ENCODE measurements around the gene SEPTIN5. TPM values are rescaled to one million over a fixed set of nuclear protein-coding genes. Genes with fewer than 3 reads are reported as not detected.
"Not testable (repeated sequence)": the region's sequence is repeated elsewhere in the genome, so short reads cannot be mapped to it uniquely, and the experiment has no call there.

Gene SEPTIN5
- polyA plus RNA-seq, 3 donors, result 28.1 to 37.6 (median 32.6) TPM

- no peak for DNase-seq (ENCODE audit: low read depth in 3 of 3, low spot score in 2 of 3)
These were observed 4.8 kb downstream of the SEPTIN5 start for GRCh38 chr22:19719050-19719482.

DNA sequence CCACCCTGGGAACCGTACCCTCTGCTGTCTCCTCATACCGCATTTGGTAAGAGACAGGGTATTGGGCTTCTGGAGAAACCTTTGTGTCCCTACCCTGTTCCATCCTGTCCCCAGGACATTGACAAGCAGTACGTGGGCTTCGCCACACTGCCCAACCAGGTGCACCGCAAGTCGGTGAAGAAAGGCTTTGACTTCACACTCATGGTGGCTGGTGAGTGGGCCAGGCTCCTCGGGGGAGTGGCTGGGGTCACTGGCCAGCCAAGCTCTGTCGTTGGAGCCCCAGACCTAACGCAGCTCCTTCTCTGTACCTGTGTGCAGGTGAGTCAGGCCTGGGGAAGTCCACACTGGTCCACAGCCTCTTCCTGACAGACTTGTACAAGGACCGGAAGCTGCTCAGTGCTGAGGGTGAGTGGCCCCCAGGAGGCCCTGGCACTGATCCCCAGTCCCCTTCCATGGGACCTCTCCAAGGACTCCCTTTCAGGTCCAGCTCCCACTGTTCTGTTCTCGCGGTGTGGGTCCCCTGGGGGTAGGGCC lies 5.3 kb downstream of the SEPTIN5 start:
- DNase-seq (ENCODE audit: low read depth in 3 of 3, low spot score in 2 of 3), result no peak

- no peak for DNase-seq (ENCODE audit: low read depth in 3 of 3, low spot score in 2 of 3)
These were observed 6.0 kb downstream of the SEPTIN5 start for GRCh38 chr22:19720150-19720827.

DNA sequence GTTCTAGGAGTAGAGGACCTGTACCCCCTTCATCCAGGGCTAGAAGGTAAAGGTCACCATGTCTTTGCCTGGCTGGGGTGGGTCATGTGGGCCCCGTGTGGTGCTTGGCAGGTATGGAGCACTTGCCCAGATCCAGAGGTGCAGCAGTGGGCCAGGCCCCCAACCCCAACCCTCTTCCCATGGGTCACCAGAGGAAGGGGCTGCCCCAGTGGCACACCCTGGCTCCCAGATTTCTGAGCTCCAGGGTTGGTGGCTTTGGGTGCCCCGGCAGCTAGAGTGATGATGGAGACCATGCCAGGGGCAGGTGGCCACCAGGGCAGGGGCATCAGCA lies 6.7 kb downstream of the SEPTIN5 start:
- DNase-seq (ENCODE audit: low read depth in 3 of 3, low spot score in 2 of 3), result no peak

DNA sequence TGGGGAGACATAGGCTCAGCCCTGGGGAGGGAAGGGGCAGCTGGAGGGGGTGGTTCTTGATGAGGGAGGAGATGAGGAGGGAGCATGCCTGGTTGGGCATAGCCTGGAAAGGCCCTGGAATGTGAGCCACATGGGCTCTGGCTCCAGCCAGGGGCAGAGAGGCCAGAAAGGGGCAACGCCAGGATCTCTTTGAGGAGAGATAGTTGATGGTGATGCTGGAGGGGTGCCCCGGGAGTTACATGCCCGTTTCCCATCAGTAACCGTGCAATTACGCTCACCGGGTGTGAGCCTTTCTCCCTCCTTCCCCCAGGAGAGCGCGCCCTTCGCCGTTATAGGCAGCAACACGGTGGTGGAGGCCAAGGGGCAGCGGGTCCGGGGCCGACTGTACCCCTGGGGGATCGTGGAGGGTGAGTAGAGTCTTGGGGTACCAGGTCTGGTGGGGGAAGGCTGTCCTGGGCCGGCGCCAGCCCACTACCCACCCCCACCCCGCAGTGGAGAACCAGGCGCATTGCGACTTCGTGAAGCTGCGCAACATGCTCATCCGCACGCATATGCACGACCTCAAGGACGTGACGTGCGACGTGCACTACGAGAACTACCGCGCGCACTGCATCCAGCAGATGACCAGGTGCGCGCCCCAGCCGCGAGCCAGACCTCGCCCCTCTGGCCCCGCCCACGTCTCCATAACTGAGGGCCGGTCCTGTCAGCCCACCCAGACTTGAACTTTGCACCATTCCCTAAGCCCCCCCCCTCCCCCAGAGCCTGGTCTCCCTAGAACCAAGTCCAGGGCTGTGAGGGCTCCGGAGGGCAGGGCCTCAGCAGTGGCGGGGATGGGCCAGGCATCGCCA lies 7.3 kb downstream of the SEPTIN5 start:
- no peak for DNase-seq (ENCODE audit: low read depth in 3 of 3, low spot score in 2 of 3)

DNA sequence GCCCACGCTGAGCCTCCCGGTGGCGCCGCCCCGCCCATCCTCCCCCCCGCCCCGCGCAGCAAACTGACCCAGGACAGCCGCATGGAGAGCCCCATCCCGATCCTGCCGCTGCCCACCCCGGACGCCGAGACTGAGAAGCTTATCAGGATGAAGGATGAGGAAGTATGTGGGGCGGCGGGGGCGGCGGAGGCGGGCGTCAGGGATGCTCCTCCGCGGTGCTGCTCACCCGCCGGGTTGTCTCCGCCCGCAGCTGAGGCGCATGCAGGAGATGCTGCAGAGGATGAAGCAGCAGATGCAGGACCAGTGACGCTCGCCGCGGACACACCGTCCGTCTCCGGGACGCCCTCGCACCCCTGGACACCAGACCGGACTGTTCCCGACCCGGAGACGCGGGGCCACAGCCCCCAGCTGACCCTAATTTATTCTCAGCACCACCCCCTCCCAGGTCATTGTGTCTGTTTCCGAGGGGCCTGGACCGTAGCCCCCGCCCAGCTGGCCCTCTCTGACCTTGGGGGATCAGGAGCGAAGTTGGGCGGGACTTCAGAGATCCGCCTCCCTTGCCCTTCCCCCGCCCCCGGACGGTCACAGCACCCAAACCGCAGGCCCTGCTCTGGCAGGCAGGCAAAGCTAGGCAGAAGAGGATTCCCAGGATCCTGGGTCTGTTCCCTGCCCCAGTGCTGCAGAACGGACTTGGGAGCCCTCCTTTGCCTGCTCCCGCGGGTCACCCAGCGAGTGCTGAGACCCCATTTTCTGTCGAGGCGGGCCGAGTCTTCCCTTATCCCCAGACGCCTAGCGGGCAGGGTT lies 8.1 kb downstream of the SEPTIN5 start:
- DNase-seq (ENCODE audit: low read depth in 3 of 3, low spot score in 2 of 3), result no peak

GRCh38 chr22:19722982-19723231 lies 8.6 kb downstream of the SEPTIN5 start:
- no peak for DNase-seq (ENCODE audit: low read depth in 3 of 3, low spot score in 2 of 3)

DNA sequence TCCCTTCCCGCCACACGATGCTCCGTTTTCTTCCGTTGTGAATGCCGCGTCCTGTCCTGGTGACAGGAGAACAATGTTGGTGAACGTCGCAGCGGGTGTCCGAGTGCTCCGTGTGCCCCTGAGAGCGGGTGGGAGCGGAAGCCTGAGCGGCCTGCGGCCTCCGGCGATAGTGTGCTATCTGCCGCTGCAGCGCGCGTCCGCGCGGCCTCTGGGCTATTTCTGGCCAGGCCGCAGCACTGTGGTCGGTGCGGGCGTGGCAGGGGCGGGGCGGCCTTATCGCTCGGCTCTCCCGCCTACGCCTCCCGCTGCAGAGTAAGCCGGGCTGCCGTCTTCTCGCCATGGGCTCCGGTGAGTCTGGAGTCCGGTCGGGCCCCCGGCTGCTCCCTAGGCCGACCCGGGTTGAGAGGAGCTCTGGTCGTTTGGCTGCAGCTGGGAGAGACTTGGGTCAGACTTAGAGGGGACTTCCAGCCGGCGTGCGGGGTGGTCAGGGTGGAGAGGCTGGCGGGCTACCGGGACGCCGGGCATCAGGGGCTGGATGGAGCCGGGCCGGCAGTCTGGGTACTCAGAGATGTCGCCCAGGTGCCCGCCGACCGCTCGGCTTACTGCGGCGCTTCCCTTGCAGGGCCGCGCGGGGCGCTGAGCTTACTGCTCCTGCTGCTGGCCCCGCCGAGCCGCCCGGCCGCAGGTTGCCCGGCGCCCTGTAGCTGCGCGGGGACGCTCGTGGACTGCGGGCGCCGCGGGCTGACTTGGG lies 9.1 kb downstream of the SEPTIN5 start, which contains the start of gene GP1BB:
Gene GP1BB (plus strand): TSS at position 308 of the 751 bp plus-strand sequence. CDS start 31 bp downstream, at position 339.
- no peak for DNase-seq (ENCODE audit: low read depth in 3 of 3, low spot score in 2 of 3)

GRCh38 chr22:19723983-19724827 lies 9.9 kb downstream of the SEPTIN5 start:
- no peak for DNase-seq (ENCODE audit: low read depth in 3 of 3, low spot score in 2 of 3)

DNA sequence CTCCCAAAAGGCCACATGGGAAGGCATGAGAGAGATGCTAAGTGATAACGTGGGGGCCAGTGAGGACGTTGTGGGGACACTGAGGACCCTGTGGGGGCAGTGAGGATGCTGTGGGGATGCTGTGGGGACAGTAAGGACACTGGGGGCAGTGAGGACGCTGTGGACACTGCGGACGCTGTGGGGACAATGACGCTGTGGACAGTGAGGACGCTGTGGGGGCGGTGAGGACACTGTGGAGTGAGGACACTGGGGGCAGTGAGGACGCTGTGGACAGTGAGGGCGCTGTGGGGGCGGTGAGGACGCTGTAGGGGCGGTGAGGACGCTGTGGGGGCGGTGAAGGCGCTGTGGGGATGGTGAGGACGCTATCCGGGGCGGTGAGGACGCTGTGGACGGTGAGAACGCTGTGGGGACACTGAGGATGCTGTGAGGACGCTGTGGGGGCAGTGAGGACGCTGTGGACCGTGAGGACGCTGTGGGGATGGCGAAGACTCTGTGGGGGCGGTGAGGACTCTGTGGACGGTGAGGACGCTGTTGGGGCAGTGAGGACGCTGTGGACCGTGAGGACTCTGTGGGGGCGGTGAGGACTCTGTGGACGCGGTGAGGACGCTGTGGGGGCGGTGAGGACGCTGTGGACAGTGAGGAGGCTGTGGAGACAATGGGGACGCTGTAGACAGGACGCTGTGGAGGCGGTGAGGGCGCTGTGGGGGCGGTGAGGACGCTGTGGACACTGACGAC lies 10.8 kb downstream of the SEPTIN5 start:
- no peak for DNase-seq (ENCODE audit: low read depth in 3 of 3, low spot score in 2 of 3)

DNA sequence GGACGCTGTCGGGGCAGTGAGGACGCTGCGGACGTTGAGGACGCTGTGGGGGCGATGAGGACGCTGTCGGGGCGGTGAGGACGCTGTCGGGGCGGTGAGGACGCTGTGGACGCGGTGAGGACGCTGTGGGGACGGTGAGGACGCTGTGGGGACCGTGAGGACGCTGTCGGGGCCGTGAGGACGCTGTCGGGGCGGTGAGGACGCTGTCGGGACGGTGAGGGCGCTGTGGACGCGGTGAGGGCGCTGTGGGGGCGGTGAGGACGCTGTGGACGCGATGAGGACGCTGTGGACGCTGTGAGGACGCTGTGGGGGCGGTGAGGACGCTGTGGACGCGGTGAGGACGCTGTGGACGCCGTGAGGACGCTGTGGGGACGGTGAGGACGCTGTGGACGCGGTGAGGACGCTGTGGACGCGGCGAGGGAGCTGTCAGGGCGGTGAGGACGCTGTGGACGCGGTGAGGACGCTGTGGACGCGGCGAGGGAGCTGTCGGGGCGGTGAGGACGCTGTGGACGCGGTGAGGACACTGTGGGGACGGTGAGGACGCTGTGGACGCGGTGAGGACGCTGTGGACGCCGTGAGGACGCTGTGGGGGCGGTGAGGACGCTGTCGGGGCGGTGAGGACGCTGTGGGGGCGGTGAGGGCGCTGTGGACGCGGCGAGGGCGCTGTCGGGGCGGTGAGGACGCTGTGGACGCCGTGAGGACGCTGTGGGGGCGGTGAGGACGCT lies 11.9 kb downstream of the SEPTIN5 start:
- not testable (repeated sequence) for DNase-seq (ENCODE audit: low read depth in 3 of 3, low spot score in 2 of 3)

- DNase-seq (ENCODE audit: low read depth in 3 of 3, low spot score in 2 of 3), result no peak
These were observed 13.2 kb downstream of the SEPTIN5 start for GRCh38 chr22:19727310-19728150.

DNA sequence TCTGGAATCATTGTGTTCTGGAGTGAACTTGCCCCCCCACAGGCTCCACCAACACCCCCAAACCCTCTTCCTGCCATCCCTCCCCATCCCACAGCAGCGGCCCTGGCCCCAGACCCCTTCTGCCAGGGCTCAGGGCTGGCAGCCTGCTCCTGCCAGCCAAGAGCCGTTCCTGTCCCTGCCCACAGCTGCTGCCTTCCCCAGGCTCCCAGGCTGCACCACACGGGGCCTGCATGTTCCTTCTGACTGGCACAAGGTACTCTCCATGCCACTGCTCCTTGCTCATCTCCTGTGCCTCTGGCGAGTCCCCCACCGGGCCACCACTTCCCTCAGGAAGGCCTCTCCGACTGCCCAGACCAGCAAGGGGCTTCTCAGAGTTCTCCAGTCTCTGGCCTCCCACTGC lies 14.0 kb downstream of the SEPTIN5 start:
- no peak for DNase-seq (ENCODE audit: low read depth in 3 of 3, low spot score in 2 of 3)

GRCh38 chr22:19728836-19729235 lies 14.5 kb downstream of the SEPTIN5 start:
- no peak for DNase-seq (ENCODE audit: low read depth in 3 of 3, low spot score in 2 of 3)

- no peak for DNase-seq (ENCODE audit: low read depth in 3 of 3, low spot score in 2 of 3)
These were observed 15.2 kb downstream of the SEPTIN5 start for GRCh38 chr22:19729507-19729906.

GRCh38 chr22:19730198-19730597 lies 15.9 kb downstream of the SEPTIN5 start:
- no peak for DNase-seq (ENCODE audit: low read depth in 3 of 3, low spot score in 2 of 3)

GRCh38 chr22:19730655-19731360 lies 16.5 kb downstream of the SEPTIN5 start:
- DNase-seq (ENCODE audit: low read depth in 3 of 3, low spot score in 2 of 3), result peak in 2 of 3 donors; percentile 57 to 68
